Occipital lobe (tissue), 2 donors: ENCODE results near the gene CTXN1. TPM values are rescaled to one million over a fixed set of nuclear protein-coding genes. Genes with fewer than 3 reads are reported as not detected.

Experiments used
- DNase-seq: peaks from one replicate; lab custom pipeline; 2025; lab: John Stamatoyannopoulos, UW
- total RNA-seq: library from RNA; depleted of rRNA; stranded (reverse); fragments of >200 nt; gene quantifications from one replicate; pipeline ENCODE4 v1.2.3, GENCODE V29; 2014

The CTXN1 gene
- total RNA-seq, 1 donor from 2014 or later: 15.4 TPM

DNA sequence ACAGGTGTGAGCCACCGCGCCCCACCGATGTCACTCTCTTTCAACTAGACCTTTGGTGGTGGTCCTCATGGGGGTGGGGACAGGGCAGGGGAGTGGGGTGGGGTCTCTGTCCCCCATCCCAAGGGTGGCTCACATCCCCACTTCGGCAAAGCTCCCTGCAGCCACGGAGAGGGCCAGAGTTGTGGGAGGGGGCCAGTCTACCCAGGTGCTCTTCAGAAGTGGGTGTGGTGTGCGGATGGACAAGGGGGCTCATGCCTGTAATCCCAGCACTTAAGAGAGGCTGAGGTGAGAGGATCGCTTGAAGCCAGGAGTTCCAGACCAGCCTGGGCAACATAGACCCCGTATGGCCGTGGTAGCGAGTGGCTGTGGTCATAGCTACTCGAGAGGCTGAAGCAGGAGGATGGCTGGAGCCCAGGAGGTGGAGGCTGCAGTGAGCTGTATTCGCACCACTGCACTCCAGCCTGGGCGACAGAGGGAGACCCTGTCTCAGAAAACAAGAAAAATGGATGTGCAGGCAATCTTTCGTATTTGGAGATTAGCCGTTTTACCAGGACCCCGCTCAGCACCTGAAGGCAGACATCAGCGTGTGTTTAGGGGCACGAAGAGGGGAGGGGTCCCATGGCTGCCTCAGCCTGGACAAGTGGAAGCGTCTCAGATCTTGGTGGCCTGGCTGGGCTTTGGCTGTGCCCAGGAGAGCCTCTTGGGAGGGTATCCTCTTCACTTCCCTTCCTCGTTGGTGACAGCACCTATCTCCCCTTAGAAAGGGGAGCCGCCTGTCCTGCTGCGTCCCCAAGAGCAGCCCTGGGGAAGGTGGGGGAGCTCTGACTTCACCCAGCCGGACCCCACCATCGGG lies 10.5 kb downstream of the CTXN1 start:
- DNase-seq: no peak

DNA sequence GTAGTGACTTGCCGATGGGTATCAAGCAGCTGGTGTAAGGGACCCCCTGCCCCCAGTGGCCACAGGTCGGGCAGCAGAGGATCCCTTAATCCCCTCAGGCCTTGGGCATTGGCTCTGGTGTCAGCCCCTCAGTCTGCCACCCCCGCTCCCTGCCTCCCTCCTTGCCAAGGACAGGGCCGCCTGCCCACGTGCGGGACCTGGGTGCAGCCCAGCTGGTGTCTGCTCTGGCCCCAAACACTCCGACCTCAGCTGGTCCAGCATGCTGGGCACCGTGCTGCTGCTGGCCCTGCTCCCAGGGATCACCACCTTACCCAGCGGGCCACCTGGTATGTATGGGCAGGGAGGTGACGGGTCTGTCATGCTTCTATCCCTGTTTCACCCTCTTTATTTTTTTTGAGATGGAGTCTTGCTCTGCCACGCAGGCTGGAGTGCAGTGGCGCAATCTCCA lies 11.3 kb downstream of the CTXN1 start, which contains the start of gene TGFBR3L:
TGFBR3L (plus strand) TSS at position 233 of the 448 bp plus-strand sequence.
- no peak for DNase-seq

DNA sequence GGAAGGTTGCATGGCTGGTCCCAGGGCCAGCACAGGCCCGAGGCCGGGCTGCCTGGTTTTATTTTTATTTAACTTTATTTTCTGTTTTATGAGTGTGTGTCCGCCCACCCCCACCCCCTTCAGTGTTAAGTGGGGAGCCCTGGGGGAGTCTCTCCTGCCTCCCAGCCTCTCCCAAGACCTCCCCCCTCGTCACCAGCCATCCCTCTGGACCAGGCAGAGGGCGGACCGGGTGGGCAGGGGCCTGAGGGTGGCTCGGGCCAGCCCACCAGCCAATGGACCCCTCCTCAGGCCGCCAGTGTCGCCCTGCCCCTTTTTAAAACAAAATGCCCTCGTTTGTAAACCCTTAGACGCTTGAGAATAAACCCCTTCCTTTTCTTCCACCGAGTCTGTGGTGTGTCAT lies 11.8 kb downstream of the CTXN1 start:
- DNase-seq: no peak

- no peak for DNase-seq
Observed at GRCh38 chr19:7913652-7914051, 12.3 kb downstream of the CTXN1 start.

DNA sequence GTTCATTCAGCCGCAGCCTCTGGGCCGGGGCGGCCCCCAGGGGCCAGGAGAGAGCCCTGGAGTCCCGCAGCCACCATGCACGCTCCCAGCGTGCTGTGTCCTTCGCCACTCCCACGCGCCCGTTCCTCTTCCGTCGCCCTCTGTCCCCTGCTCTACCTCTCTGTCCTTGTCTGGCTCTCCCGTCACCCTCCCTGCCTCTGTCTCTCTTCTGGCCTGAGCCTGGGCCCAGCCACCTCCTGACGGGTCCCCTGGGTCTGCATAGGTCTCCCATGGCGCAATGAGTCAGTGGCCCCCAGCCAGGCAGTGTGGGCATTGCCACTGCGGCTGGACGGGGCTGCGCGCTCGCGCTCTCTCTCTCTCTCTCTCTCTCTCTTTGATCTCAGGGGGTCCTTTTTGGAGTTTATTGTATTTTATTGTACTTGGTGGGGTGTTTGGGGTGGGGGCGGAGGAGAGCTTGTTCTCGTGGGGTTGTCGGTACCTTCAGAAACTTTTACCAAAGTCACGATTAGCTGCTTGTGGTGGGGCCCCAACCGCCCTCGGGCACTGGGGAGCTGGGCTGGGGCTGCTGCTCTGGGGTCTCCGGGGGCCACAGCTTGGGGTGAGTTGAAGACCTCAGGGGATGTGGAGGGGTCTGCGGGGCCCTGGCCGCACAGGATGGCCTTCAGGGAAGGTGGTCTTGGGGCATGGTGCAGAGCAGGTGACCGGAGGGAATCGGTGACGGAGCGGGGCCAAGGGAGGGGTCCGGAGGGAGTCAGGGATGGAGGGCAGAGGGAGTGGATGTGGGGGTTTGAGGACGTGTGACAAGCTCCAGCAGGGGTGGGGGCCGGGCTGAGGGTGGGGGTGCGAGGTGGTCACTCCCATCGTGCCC lies 13.0 kb downstream of the CTXN1 start:
- DNase-seq: no peak

DNA sequence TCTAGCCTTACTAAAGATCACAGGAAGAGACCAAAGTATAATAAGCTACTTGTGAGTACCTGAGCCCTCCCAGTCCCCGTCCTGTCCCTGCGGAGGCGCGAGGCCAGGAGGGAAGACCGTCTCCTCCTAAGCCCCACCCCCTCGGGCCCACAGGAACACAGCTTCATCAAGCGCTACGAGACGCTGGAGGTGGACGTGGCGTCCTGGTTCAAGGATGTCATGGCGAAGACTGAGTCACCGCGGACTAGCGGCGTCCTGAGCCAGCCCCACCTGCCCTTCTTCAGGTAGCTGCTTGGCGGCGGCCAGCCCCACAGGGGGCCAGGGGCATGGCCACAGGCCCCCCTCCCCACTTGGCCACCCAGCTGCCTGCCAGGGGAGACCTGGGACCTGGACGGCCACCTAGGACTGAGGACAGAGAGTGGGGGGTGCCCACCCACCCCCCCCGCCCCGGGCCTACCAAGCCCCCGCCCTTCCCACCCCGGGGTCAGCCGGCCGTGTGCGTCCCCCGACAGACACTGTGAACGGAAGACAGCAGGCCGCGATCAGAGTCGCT lies 13.7 kb downstream of the CTXN1 start:
- no peak for DNase-seq

- no peak for DNase-seq
Observed at GRCh38 chr19:7911508-7912143, 14.3 kb downstream of the CTXN1 start.

DNA sequence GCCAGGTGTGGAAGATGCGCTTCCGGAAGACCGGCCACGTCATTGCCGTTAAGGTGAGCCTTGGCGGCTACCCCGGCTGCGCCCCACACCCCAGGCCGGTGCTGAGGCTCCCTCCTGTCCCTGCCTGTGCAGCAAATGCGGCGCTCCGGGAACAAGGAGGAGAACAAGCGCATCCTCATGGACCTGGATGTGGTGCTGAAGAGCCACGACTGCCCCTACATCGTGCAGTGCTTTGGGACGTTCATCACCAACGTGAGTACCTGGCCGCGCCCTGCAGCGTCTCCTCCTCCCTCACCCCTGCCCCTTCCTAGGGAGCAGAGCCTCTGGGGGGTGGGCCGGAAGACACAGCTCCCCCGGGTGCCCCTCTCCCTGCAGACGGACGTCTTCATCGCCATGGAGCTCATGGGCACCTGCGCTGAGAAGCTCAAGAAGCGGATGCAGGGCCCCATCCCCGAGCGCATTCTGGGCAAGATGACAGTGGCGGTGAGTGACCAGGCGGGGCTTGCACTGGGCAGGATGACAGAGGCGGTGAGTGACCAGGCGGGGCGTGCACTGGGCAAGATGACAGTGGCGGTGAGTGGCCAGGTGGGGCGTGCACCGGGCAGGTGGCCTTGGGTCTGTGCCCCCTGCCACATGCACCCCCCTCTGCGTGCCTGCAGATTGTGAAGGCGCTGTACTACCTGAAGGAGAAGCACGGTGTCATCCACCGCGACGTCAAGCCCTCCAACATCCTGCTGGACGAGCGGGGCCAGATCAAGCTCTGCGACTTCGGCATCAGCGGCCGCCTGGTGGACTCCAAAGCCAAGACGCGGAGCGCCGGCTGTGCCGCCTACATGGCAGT lies 15.4 kb downstream of the CTXN1 start:
- DNase-seq: no peak

DNA sequence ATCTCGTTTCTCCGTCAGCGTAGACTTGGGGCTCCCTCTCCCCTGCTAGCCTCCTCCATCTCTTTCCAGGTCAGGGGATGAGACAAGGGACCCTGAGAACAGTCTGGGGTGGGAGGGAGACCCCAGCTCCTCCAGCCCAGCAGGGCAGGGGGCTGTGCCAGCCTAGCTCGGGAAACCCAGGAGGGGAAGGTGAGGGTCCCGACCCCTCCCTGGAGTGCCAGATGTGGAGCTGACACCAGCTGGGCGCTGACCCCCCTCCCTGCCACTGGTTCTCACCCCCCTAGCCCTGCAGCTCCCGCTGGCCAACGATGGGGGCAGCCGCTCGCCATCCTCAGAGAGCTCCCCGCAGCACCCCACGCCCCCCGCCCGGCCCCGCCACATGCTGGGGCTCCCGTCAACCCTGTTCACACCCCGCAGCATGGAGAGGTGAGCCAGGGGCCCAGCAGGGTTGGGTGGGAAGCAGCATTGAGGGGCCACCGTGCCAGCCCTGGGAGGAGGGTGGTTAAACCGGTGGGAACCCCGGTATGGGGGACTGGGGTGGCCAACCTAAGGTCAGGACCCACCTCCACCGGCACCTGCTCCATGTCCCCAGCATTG lies 16.4 kb downstream of the CTXN1 start:
- no peak for DNase-seq

- no peak for DNase-seq
Observed at GRCh38 chr19:7908742-7909461, 17.0 kb downstream of the CTXN1 start.

GRCh38 chr19:7908078-7908699 lies 17.7 kb downstream of the CTXN1 start:
- no peak for DNase-seq

GRCh38 chr19:7907544-7907943 lies 18.4 kb downstream of the CTXN1 start:
- DNase-seq: no peak

GRCh38 chr19:7907122-7907521 lies 18.8 kb downstream of the CTXN1 start:
- DNase-seq: no peak

DNA sequence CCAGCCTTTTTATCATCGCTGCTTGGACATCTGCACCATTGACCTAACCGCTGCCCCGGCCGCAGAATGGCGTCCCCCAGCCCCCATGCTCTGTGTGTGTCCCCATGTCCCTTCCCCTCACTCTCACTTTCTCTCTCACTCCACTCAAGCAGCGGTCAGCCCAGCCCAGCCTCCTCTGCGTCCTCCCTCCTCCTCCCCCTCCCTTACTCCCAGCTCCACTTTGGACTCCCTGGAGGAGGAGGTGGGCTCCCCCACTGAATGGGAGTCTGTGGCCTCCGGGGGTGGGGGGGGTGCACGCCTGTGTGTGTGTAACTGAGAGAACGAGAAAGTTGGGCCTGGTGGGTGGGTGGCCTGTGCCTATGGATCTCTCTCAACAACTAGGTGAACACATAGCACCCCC lies 20.1 kb downstream of the CTXN1 start:
- DNase-seq: no peak

DNA sequence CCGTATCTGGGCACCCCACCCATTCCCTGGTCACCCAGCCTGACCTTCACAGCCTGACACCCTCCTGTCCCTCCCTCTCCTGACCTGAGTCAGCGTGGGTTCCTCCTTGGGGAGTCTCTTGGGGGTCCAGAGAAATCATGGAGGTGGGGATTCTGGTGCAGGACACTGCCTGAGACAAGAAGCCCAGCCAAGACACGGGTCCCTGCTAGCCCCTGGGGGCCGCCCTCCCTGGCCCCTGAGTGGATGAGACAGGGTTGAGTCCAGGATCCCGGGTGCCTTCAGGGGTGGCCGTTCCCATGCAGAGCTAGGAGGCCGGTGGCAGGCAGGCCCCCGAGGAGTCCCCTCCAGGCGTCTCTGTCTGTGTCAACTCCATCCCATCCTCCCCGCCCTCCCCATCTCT lies 20.7 kb downstream of the CTXN1 start:
- no peak for DNase-seq

GRCh38 chr19:7904074-7905020 lies 21.6 kb downstream of the CTXN1 start:
- DNase-seq: no peak

DNA sequence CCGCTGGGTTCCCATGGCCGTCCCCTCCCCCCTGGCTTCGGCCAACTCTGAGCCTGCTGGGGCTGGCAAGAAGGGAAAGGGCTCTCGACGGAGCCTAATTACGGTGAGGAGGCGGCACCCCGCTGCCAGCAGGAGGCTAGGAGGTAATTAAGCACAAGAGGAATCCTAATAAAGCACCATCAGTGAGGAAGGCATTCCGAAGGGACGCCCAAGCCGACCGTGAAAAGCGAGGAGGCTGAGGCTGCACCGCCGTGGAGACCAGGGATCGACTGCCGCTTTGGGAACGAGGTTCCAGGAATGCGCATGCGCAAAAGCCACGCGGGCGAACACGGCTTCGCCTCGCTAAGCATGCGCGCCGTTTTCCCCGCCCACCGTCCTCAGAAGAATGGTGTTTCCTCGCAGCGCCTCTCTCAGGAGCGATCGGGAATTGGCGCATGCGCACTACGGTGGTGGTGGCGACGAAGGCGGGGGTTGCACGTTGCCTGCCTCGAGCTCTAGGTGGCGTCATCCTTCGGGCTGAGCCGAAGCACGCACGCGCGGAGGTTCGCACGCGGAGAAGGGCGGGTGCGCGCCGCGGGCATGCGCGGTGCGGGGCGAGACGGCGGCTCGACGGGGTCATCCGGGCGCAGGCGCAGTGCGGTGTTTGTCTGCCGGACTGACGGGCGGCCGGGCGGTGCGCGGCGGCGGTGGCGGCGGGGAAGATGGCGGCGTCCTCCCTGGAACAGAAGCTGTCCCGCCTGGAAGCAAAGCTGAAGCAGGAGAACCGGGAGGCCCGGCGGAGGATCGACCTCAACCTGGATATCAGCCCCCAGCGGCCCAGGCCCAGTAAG lies 22.5 kb downstream of the CTXN1 start, which contains the start of gene MAP2K7:
MAP2K7 (plus strand) TSS at position 634 of the 830 bp plus-strand sequence; CDS start at position 702, 68 bp downstream.
- DNase-seq: peak; percentile 96
